Choroid plexus epithelial cell (primary cell): ENCODE data around the gene SHCBP1L.

ENCODE experiments used
- DNase-seq: peaks from one replicate; pipeline ENCODE4 v3.0.0-alpha.2; 2010; ENCODE audit warnings: low read depth
- H3K4me3 ChIP-seq: 2 replicates; pipeline ENCODE4 v1.5.1; 2011; ENCODE audit warnings: low read depth, mild to moderate bottlenecking, control low read depth, low read length, moderate library complexity
- CTCF ChIP-seq: conservative IDR thresholded peaks from 2 replicates; pipeline ENCODE4 v1.5.1; 2011; ENCODE audit warnings: low read depth, mild to moderate bottlenecking, control low read depth, inconsistent platforms, low read length, moderate library complexity

The SHCBP1L gene

GRCh38 chr1:182863940-182864339 is 89.0 kb downstream of the SHCBP1L start:
- DNase-seq = no peak
- no peak for TF ChIP-seq CTCF
- H3K4me3 ChIP-seq = no peak overlapping the region

- H3K4me3 ChIP-seq = no peak overlapping the region
- no peak for TF ChIP-seq CTCF
- no peak for DNase-seq
Observed at GRCh38 chr1:182862827-182863226, 90.1 kb downstream of the SHCBP1L start.

DNA sequence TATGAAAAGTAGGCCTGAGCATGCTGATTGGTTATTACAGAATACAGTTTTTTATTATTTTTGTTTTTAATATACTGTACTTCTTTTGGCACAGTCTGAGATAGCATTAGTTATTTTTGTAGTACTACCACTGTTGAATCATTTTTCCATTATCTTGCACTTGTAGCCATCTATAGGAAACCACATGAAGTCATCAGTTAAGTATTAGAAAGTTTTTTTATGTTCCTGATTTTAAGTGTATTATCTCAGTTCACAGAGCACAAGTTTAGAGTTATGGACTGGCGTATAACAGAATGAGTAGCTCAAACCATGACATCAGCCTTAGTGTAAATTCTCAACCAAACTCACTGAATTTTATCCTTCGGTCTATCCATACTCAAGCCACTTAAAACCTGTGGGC is 91.0 kb downstream of the SHCBP1L start:
- no peak for TF ChIP-seq CTCF
- H3K4me3 ChIP-seq = no peak overlapping the region
- DNase-seq = peak; percentile 64

DNA sequence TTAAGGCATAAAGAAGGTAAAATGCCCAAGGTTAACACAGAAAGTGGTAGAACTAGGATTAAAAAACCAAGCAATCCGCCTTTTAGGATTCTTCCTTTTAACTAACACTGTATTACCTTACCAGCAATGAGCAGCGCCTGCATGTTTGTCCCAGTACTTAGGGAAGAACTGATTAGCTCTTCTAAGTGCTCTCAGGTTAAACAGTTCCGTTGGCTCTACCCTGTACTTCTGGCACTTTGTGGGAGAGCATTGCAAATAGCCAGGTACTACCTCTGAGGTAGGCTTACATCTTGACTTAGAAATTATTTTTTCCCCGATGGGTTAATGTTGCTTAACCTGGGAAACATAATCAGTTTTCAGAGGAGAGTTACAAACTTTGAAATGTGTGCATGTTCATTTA is 92.3 kb downstream of the SHCBP1L start:
- no peak for TF ChIP-seq CTCF
- no peak overlapping the region for H3K4me3 ChIP-seq
- no peak for DNase-seq

GRCh38 chr1:182857212-182857611 is 95.8 kb downstream of the SHCBP1L start:
- TF ChIP-seq CTCF = no peak
- H3K4me3 ChIP-seq = no peak overlapping the region

DNA sequence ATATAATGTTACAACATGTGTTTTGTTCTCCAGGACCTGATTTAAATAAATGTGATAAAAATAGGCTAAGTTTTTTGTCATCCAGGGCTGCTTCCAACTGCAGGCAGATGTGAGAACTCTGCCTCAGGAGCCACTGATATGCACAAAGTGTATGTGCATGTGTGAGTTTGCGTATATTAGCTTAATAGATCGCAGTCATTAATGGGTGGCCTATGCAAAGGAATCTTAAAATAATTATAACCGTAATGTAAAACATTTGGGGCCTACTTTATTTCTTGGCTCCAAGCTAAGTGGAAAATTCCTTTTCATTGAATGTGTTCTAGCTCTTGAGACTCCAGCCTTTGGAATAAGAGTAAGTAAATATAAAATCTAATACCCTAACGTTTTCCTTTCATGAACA is 97.1 kb downstream of the SHCBP1L start:
- no peak for DNase-seq
- no peak overlapping the region for H3K4me3 ChIP-seq

More at GRCh38 chr1:182857212-182857611, 95.8 kb downstream of the SHCBP1L start:
- DNase-seq = no peak

GRCh38 chr1:182851825-182852224 is 101.1 kb downstream of the SHCBP1L start:
- no peak overlapping the region for H3K4me3 ChIP-seq
- TF ChIP-seq CTCF = no peak
- no peak for DNase-seq

More for the DNA sequence above, 97.1 kb downstream of the SHCBP1L start:
- TF ChIP-seq CTCF = no peak
